ENCODE measurements around the gene TGOLN2. TPM values are rescaled to one million over a fixed set of nuclear protein-coding genes. Genes with fewer than 3 reads are reported as not detected.
"Not testable (repeated sequence)": the region's sequence is repeated elsewhere in the genome, so short reads cannot be mapped to it uniquely, and the experiment has no call there.

TGOLN2 gene
- total RNA-seq, 2 donors from 2014 or later, result 58.6 to 67.0 TPM

DNA sequence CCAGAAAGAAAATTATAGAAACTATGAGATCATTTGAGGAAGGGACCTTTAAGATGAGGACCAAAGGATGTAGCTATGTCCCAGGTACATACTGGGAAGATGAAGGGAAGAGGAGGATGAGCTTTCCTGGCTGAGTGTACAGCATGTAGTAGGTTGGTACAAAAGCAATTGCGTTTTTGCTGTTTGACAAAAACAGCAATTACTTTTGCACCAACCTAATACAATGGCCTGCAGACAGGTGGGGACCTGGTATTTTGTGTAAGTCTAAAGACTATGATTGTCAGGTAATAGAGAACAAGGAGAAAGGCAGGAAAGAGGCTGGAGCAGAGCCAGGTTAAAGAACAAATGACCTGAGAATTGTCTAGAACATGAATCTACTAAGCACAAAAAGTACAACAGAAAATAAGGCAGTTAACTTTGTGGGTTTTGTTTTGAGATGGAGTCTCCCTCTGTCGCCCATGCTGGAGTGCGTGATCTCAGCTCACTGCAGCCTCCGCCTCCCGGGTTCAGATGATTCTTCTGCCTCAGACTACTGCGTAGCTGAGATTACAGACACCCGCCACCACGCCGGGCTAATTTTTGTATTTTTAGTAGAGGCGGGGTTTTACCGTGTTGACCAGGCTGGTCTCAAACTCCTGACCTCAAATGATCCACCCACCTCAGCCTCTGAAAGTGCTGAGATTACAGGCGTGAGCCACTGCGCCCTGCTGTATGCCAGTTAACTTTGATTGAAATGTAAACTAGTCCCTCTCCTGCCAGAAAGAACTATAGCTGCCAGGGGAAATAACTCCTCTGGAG lies 3.2 kb upstream of the TGOLN2 start:
- no peaks in the 10 kb centered on the region for H3K27me3 ChIP-seq (ENCODE audit: control insufficient read depth, insufficient read depth, low read length, poor library complexity, severe bottlenecking)
- peaks cover 19% of the 10 kb centered on the region for H3K4me1 Mint-ChIP-seq
- H3K36me3 ChIP-seq (ENCODE audit: control insufficient read depth, insufficient read depth, low read length), result no peaks in the 10 kb centered on the region
- no peaks in the 10 kb centered on the region for H3K9me3 ChIP-seq (ENCODE audit: control insufficient read depth, low read length)
- H3K4me3 Mint-ChIP-seq, result no peak overlapping the region
- TF ChIP-seq, protein P1, sequence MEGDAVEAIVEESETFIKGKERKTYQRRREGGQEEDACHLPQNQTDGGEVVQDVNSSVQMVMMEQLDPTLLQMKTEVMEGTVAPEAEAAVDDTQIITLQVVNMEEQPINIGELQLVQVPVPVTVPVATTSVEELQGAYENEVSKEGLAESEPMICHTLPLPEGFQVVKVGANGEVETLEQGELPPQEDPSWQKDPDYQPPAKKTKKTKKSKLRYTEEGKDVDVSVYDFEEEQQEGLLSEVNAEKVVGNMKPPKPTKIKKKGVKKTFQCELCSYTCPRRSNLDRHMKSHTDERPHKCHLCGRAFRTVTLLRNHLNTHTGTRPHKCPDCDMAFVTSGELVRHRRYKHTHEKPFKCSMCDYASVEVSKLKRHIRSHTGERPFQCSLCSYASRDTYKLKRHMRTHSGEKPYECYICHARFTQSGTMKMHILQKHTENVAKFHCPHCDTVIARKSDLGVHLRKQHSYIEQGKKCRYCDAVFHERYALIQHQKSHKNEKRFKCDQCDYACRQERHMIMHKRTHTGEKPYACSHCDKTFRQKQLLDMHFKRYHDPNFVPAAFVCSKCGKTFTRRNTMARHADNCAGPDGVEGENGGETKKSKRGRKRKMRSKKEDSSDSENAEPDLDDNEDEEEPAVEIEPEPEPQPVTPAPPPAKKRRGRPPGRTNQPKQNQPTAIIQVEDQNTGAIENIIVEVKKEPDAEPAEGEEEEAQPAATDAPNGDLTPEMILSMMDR (conservative IDR thresholded peaks at IDR 0.05), result no peak
- no peak overlapping the region for H3K4me3 ChIP-seq (ENCODE audit: low read length)
- H3K27ac Mint-ChIP-seq, result no peak overlapping the region
- no peak for DNase-seq
- H3K36me3 Mint-ChIP-seq (ENCODE audit: low read depth), result peaks cover 5% of the 10 kb centered on the region
- H3K27ac ChIP-seq (ENCODE audit: low read depth, low read length), result no peak overlapping the region
- H3K4me1 ChIP-seq (ENCODE audit: control insufficient read depth, insufficient read depth, low read length), result no peaks in the 10 kb centered on the region
- peaks cover 3% of the 10 kb centered on the region for H3K27me3 Mint-ChIP-seq (ENCODE audit: insufficient read depth)
- WGBS, 2 experiments (ENCODE audit: insufficient coverage in 1 of 2, insufficient read length in 1 of 2), result 82 to 91% methylated on average over 12 to 13 of the region's 13 CpGs
- peaks cover 4% of the 10 kb centered on the region for H3K9me3 Mint-ChIP-seq
- no peak overlapping the region for H3K9ac ChIP-seq (ENCODE audit: extremely low read depth, low read length, poor library complexity, severe bottlenecking)

DNA sequence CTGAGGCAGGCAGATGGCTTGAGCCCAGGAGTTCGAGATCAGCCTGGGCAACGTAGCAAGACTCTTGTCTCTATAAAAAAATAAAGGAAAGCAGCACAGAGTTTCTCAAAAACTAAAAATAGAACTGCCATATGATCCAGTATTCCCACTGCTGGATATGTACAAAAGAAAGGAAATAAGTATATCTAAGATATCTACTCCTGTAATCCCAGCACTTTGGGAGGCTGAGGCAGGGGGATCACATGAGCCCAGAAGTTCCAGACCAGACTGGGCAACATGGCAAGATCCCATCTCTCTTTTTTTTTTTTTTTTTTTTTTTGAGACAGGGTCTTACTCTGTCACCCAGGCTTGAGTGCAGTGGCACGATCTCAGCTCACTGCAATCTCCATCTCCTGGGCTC lies 1.9 kb upstream of the TGOLN2 start:
- not testable (repeated sequence) for H3K4me3 ChIP-seq (ENCODE audit: low read length); H3K9ac ChIP-seq (ENCODE audit: extremely low read depth, low read length, poor library complexity, severe bottlenecking); H3K9me3 ChIP-seq (ENCODE audit: control insufficient read depth, low read length); H3K27ac Mint-ChIP-seq; H3K9me3 Mint-ChIP-seq; H3K27me3 ChIP-seq (ENCODE audit: control insufficient read depth, insufficient read depth, low read length, poor library complexity, severe bottlenecking); H3K27ac ChIP-seq (ENCODE audit: low read depth, low read length); H3K27me3 Mint-ChIP-seq (ENCODE audit: insufficient read depth); DNase-seq; H3K4me1 ChIP-seq (ENCODE audit: control insufficient read depth, insufficient read depth, low read length)
- peaks cover 11% of the 10 kb centered on the region for H3K36me3 ChIP-seq (ENCODE audit: control insufficient read depth, insufficient read depth, low read length)
- H3K4me3 Mint-ChIP-seq, result peak overlapping the region; percentile 73
- H3K4me1 Mint-ChIP-seq, result peaks cover 30% of the 10 kb centered on the region
- H3K36me3 Mint-ChIP-seq (ENCODE audit: low read depth), result peaks cover 15% of the 10 kb centered on the region
- 95% methylated on average over 3 of the region's 3 CpGs; no CpG with 5 or more reads in 1 of the 2 experiments for WGBS, 2 experiments (ENCODE audit: insufficient coverage in 1 of 2, insufficient read length in 1 of 2)

DNA sequence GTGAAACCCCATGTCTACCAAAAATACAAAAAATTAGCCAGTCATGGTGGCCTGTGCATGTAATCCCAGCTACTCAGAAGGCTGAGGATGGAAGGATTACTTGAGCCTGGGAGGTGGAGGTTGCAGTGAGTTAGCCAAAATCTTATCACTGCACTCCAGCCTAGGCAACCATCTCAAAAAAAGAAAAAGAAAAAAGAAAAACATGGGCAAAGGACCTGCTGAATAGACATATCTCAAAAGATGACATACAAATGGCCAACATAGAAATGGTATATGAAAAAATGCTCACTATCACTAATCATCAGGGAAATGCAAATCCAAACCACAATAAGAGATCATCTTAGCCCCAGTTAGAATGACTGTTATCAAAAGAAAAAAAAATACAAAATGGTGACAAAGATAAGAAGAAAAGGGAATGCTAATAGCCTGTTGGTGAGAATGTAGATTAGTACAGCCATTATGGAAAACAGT lies 1.4 kb upstream of the TGOLN2 start:
- Mint-ChIP-seq H3K36me3 (ENCODE audit: low read depth) (peaks cover 20% of the 10 kb centered on the region), H3K27ac (peak overlapping the region; percentile 9), H3K4me1 (peaks cover 30% of the 10 kb centered on the region), H3K4me3 (peak overlapping the region; percentile 73), H3K9me3 (no peaks in the 10 kb centered on the region), H3K27me3 (ENCODE audit: insufficient read depth) (peaks cover 3% of the 10 kb centered on the region)
- Histone ChIP-seq H3K4me1 (ENCODE audit: control insufficient read depth, insufficient read depth, low read length) (no peaks in the 10 kb centered on the region), H3K4me3 (ENCODE audit: low read length) (no peak overlapping the region), H3K36me3 (ENCODE audit: control insufficient read depth, insufficient read depth, low read length) (peaks cover 16% of the 10 kb centered on the region), H3K9ac (ENCODE audit: extremely low read depth, low read length, poor library complexity, severe bottlenecking) (no peak overlapping the region), H3K27me3 (ENCODE audit: control insufficient read depth, insufficient read depth, low read length, poor library complexity, severe bottlenecking) (no peaks in the 10 kb centered on the region), H3K9me3 (ENCODE audit: control insufficient read depth, low read length) (no peaks in the 10 kb centered on the region), H3K27ac (ENCODE audit: low read depth, low read length) (no peak overlapping the region)
- TF ChIP-seq, protein P1 (conservative IDR thresholded peaks at IDR 0.05), result no peak
- no peak for DNase-seq

All from endodermal cell (in vitro differentiated cells).